ENCODE data around the gene HTRA2. TPM values are rescaled to one million over a fixed set of nuclear protein-coding genes. Genes with fewer than 3 reads are reported as not detected.

The HTRA2 gene
- polyA plus RNA-seq, 1 donor from 2014 or later: 34.4 TPM

GRCh38 chr2:74507145-74507925, 22.4 kb upstream of the HTRA2 start, which contains the start of gene PCGF1:
PCGF1 (minus strand) TSS chr2:74507695; CDS start chr2:74507668, 27 bp downstream.
- Mint-ChIP-seq H3K4me3 (peak within 1 kb of the TSS; percentile 96 to 100 (median 100)), H3K4me1 (peaks cover 22 to 32% (median 26%) of the 10 kb centered on the region in 3 donors), H3K36me3 (peaks cover 14% of the 10 kb centered on the region), H3K27ac (peak within 1 kb of the TSS; percentile 98 to 100 (median 100)), H3K9me3 (peaks cover 0 to 3% (median 0%) of the 10 kb centered on the region in 3 donors), H3K27me3 (peaks cover 31% of the 10 kb centered on the region)

DNA sequence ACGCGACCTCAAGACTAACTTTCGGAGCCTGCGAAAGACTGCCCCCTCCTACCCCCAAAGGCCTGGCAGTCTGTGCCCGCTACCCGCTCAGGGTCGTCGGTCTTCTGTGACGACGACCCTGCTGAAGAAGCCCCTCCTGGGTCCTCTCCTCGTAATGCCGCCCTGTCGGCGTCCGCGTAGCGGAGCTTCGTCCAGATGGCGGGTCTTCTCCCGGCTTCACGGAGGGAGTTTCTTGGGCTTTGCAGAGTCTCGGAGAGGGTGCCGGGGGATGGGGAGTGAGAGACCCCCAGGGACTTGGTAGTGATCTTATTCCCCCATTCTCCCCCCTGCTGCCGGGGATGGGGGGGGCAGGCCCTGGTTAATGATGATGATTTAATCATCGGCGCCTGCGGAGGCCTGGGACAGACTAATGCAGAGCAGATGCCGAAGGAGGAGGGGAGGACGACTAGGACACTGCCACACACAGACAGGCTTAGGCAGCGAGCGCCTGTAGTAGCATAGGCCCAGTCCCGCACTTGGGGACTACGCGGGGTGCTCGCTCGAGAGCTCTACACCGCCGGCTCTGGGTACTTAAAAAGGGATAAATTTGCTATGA, 21.7 kb upstream of the HTRA2 start:
- Mint-ChIP-seq H3K4me3 (peak overlapping the region; percentile 96 to 100 (median 100)), H3K27me3 (peaks cover 31% of the 10 kb centered on the region), H3K36me3 (peaks cover 16% of the 10 kb centered on the region), H3K27ac (peak overlapping the region; percentile 98 to 100 (median 100)), H3K9me3 (peaks cover 0 to 3% (median 0%) of the 10 kb centered on the region in 3 donors), H3K4me1 (peaks cover 22 to 32% (median 25%) of the 10 kb centered on the region in 3 donors)

DNA sequence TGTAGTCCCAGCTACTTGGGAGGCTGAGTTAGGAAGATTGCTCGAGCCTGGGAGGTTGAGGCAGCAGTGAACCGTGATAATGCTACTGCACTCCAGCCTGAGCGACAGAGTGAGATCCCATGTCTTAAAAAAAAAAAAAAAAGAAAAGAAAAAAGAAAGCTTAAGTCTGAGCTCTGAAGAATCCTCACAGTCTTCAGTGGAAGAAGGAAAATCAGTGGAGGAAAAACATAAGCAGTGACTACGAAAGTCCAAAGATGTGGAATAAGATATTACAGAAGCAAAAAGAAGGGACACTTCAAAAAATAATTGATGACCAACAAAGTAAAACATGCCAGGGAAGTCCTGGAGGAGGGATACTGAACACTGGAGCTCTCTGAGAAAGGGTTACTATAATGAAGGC, 19.5 kb upstream of the HTRA2 start:
- Mint-ChIP-seq H3K36me3 (peaks cover 7% of the 10 kb centered on the region), H3K4me1 (peaks cover 18 to 22% (median 21%) of the 10 kb centered on the region in 3 donors), H3K27ac (peak overlapping the region in 2 of 3 donors; percentile 8 to 20), H3K27me3 (peaks cover 27% of the 10 kb centered on the region), H3K9me3 (peaks cover 0 to 3% (median 0%) of the 10 kb centered on the region in 3 donors), H3K4me3 (peak overlapping the region in 1 of 4 donors; percentile 43)

GRCh38 chr2:74511104-74511989, 18.4 kb upstream of the HTRA2 start:
- H3K9me3 Mint-ChIP-seq: peaks cover 0 to 3% (median 0%) of the 10 kb centered on the region in 3 donors
- H3K27ac Mint-ChIP-seq: peak overlapping the region in 1 of 3 donors; percentile 66
- peaks cover 19 to 27% (median 24%) of the 10 kb centered on the region in 3 donors for H3K4me1 Mint-ChIP-seq
- peaks cover 34% of the 10 kb centered on the region for H3K27me3 Mint-ChIP-seq
- peak overlapping the region in 1 of 4 donors; percentile 60 for H3K4me3 Mint-ChIP-seq
- peaks cover 5% of the 10 kb centered on the region for H3K36me3 Mint-ChIP-seq

DNA sequence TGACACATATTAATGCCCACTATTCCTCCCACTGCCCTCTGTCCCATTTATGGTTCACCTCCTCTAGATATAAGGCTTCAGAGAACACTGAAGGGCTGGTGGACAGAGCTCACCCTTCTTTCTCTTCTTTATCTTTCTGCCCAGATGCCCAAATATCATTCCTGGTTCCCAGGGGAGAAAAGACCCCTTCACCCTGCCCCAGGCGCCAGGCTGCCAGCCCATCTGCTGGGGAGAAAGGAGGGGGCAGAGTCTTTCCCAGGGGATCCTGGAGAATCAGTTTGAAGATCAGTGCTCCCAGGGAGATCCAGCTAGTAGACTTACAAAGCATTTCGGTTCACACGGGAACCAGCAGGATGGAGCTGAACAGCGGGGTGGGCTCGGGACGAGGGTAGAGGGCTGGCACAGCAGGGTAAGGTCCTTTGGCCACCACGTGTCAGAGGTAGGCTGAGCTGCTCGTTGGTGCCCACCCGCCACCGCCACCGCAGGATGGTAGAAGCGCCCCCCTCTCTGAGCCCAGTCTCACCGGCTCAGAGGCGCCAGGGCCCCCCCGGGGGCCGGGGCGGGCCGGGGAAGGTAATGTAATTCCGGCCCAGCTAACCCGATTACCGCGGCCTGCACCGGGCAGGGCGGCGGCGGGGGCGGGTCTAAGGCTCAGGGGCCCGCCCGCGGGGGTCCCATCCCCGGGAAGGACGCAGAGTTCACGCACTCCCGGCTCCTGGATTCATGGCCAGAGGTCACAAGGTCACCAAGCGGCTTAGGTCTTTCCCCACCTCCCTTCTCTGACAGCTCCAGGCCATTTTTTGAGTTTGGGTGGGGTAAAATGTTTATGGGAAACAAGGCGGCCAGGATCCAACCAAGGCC, 16.8 kb upstream of the HTRA2 start:
- peaks cover 45% of the 10 kb centered on the region for H3K27me3 Mint-ChIP-seq

GRCh38 chr2:74513605-74514367, 15.9 kb upstream of the HTRA2 start:
- Mint-ChIP-seq H3K4me1 (peaks cover 11 to 12% (median 12%) of the 10 kb centered on the region in 3 donors), H3K27me3 (peaks cover 52% of the 10 kb centered on the region), H3K36me3 (peaks cover 4% of the 10 kb centered on the region), H3K4me3 (peak overlapping the region in 3 of 4 donors; percentile 13 to 79 (median 67)), H3K27ac (peak overlapping the region in 1 of 3 donors; percentile 20), H3K9me3 (no peaks in the 10 kb centered on the region)

More for the DNA sequence above, 16.8 kb upstream of the HTRA2 start:
- Mint-ChIP-seq H3K4me3 (peak overlapping the region in 3 of 4 donors; percentile 23 to 79 (median 60)), H3K27ac (peak overlapping the region in 1 of 3 donors; percentile 66), H3K4me1 (peaks cover 17 to 20% (median 19%) of the 10 kb centered on the region in 3 donors), H3K9me3 (no peaks in the 10 kb centered on the region), H3K36me3 (peaks cover 4% of the 10 kb centered on the region)

- Mint-ChIP-seq H3K27me3 (peaks cover 54% of the 10 kb centered on the region), H3K4me1 (peaks cover 10 to 12% (median 12%) of the 10 kb centered on the region in 3 donors), H3K9me3 (no peaks in the 10 kb centered on the region), H3K36me3 (peaks cover 4% of the 10 kb centered on the region), H3K4me3 (peak within 1 kb of the TSS; percentile 63 to 83 (median 74)), H3K27ac (peak within 1 kb of the TSS in 1 of 3 donors; percentile 20)
Measured at GRCh38 chr2:74514368-74515270, 15.1 kb upstream of the HTRA2 start, which contains the start of gene TLX2. TLX2 (plus strand) TSS chr2:74514450; CDS start chr2:74514807, 357 bp downstream.

- Mint-ChIP-seq H3K27me3 (peaks cover 57% of the 10 kb centered on the region), H3K4me1 (peaks cover 10 to 12% (median 12%) of the 10 kb centered on the region in 3 donors), H3K9me3 (no peaks in the 10 kb centered on the region), H3K27ac (no peak overlapping the region), H3K36me3 (peaks cover 6% of the 10 kb centered on the region), H3K4me3 (peak overlapping the region; percentile 68 to 85 (median 78))
Measured at GRCh38 chr2:74515271-74515980, 14.3 kb upstream of the HTRA2 start.

DNA sequence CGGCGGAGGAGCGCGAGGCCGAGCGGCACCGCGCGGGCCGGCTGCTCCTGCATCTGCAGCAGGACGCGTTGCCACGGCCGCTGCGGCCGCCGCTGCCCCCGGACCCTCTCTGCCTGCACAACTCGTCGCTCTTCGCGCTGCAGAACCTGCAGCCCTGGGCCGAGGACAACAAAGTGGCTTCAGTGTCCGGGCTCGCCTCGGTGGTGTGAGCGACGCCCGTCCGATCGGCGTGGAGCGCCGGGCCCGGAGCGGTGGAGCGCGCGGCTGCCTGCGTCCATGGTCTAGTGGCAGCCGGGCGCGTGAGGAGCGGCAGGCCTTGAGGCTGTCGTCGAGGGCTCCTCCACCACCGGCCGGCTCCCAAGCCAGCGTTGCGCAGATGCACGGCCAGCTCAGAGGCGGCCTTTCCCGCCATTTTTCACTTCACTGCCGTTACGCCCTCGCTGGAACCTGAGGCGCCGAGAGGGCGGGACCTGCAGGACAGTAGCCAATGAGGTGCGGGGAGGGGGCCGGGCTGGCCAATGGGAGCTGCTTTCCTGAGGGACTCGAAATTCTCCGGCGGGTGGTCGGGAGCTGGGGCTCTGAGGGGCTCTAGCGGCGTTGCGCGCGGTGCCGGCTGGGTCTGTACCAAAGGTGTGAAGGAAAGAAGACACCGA, 13.6 kb upstream of the HTRA2 start:
- peaks cover 10 to 12% (median 11%) of the 10 kb centered on the region in 3 donors for H3K4me1 Mint-ChIP-seq
- peaks cover 6% of the 10 kb centered on the region for H3K36me3 Mint-ChIP-seq
- H3K27me3 Mint-ChIP-seq: peaks cover 57% of the 10 kb centered on the region
- peak overlapping the region; percentile 72 to 91 (median 81) for H3K4me3 Mint-ChIP-seq
- H3K27ac Mint-ChIP-seq: peak overlapping the region in 2 of 3 donors; percentile 63 to 94
- H3K9me3 Mint-ChIP-seq: no peaks in the 10 kb centered on the region

- peak overlapping the region in 2 of 3 donors; percentile 63 to 94 for H3K27ac Mint-ChIP-seq
- no peaks in the 10 kb centered on the region for H3K9me3 Mint-ChIP-seq
- peaks cover 54% of the 10 kb centered on the region for H3K27me3 Mint-ChIP-seq
- H3K4me1 Mint-ChIP-seq: peaks cover 10 to 12% (median 11%) of the 10 kb centered on the region in 3 donors
- peak overlapping the region; percentile 72 to 91 (median 81) for H3K4me3 Mint-ChIP-seq
- peaks cover 6% of the 10 kb centered on the region for H3K36me3 Mint-ChIP-seq
Measured at GRCh38 chr2:74516650-74517049, 13.1 kb upstream of the HTRA2 start.

DNA sequence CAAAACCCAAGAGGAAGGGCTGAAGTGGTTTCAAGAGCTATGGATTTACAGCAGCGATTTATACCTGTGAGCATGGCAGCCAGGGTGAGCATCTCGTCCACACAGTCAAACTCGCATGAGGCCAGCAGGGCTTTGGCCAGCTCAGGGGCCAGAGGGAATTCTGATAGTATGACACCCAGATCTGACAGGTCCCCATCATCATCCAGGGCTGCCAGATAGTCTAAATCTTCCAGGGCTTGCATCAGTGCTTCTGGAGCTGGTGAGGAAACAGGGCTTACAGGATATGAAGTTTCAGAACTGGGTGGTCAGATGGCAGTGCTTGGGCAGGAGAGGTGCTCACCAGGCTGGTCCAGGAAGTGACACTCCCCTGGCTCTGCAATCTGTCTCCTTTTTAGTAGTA, 7.2 kb upstream of the HTRA2 start:
- peaks cover 6 to 9% (median 7%) of the 10 kb centered on the region in 3 donors for H3K4me1 Mint-ChIP-seq
- peaks cover 17% of the 10 kb centered on the region for H3K27me3 Mint-ChIP-seq
- no peaks in the 10 kb centered on the region for H3K9me3 Mint-ChIP-seq
- peaks cover 11% of the 10 kb centered on the region for H3K36me3 Mint-ChIP-seq
- H3K4me3 Mint-ChIP-seq: no peak overlapping the region
- H3K27ac Mint-ChIP-seq: no peak overlapping the region
